GM13976 (cell line): ENCODE measurements around the gene MUC2.

Source experiments
- DNase-seq: peaks from one replicate; pipeline ENCODE4 v3.0.0; 2012; ENCODE audit warnings: low spot score
- CTCF ChIP-seq: IDR thresholded peaks from 2 replicates; pipeline ENCODE4 v1.5.1; 2012; ENCODE audit warnings: borderline replicate concordance, mild to moderate bottlenecking; ENCODE audit not compliant: insufficient read depth; ENCODE audit errors: extremely low read depth, missing control alignments, control extremely low read depth
- in situ Hi-C: fragments of 300-500 bp; cut with MboI; formaldehyde crosslinking; loops from one replicate; pipeline ENCODE4 v1.12.0; 2022; ENCODE audit warnings: low sequenced_read_pairs, mixed read lengths, inconsistent platforms; ENCODE audit not compliant: unreplicated experiment

The MUC2 gene

GRCh38 chr11:1053121-1053901, 21.4 kb upstream of the MUC2 start:
- in situ Hi-C loops, result loop anchor here (10.0 kb wide), 1 partner anchor 209 kb away; the partner anchor contains the start of genes POLR2L and TSPAN4
- DNase-seq, result no peak
- TF ChIP-seq CTCF, result no peak

- no peak for DNase-seq
- in situ Hi-C loops, result loop anchor here (10.0 kb wide), 1 partner anchor 210 kb away; the partner anchor contains the start of genes POLR2L and TSPAN4
- TF ChIP-seq CTCF, result no peak
These were observed 20.2 kb upstream of the MUC2 start for GRCh38 chr11:1054143-1055108.

GRCh38 chr11:1055109-1055703, 19.5 kb upstream of the MUC2 start:
- DNase-seq, result no peak
- no peak for TF ChIP-seq CTCF
- in situ Hi-C loops, result loop anchor here (10.0 kb wide), 1 partner anchor 210 kb away; the partner anchor contains the start of genes POLR2L and TSPAN4

GRCh38 chr11:1055990-1056771, 18.5 kb upstream of the MUC2 start:
- TF ChIP-seq CTCF, result no peak
- DNase-seq, result no peak
- in situ Hi-C loops, result loop anchor here (10.0 kb wide), 1 partner anchor 211 kb away; the partner anchor contains the start of genes POLR2L and TSPAN4

GRCh38 chr11:1057806-1058205, 16.9 kb upstream of the MUC2 start:
- in situ Hi-C loops, result loop anchor here (10.0 kb wide), 1 partner anchor 213 kb away; the partner anchor contains the start of genes POLR2L and TSPAN4
- DNase-seq, result no peak
- TF ChIP-seq CTCF, result no peak
